Measurements from ENCODE around the gene ETNK2. TPM values are rescaled to one million over a fixed set of nuclear protein-coding genes. Genes with fewer than 3 reads are reported as not detected.
A peak's percentile ranks its signal among the peaks of the same experiment; 100 is the strongest.

The ETNK2 gene, protein sequence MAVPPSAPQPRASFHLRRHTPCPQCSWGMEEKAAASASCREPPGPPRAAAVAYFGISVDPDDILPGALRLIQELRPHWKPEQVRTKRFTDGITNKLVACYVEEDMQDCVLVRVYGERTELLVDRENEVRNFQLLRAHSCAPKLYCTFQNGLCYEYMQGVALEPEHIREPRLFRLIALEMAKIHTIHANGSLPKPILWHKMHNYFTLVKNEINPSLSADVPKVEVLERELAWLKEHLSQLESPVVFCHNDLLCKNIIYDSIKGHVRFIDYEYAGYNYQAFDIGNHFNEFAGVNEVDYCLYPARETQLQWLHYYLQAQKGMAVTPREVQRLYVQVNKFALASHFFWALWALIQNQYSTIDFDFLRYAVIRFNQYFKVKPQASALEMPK
- 5.0 and 8.2 TPM in 2 replicates for polyA plus RNA-seq (2014; cell fraction: cytosol; rRNA removed)
- polyA plus RNA-seq (2014; cell fraction: nucleus; rRNA removed), result 2.3 and 2.7 TPM in 2 replicates

GRCh38 chr1:204151552-204152309 lies at the start of gene ETNK2:
ETNK2 (minus strand) TSS chr1:204152044; CDS start chr1:204151852, 192 bp downstream.
- DNase-seq (ENCODE audit: low spot score), result peak; percentile 30

GRCh38 chr1:204201348-204202040 lies 49.6 kb upstream of the ETNK2 start:
- DNase-seq (ENCODE audit: low spot score), result no peak

- no peak for DNase-seq (ENCODE audit: low spot score)
Measured at GRCh38 chr1:204199579-204199978, 47.7 kb upstream of the ETNK2 start.

GRCh38 chr1:204198348-204199340 lies 46.8 kb upstream of the ETNK2 start:
- DNase-seq (ENCODE audit: low spot score), result no peak

GRCh38 chr1:204197068-204197467 lies 45.2 kb upstream of the ETNK2 start:
- no peak for DNase-seq (ENCODE audit: low spot score)

DNA sequence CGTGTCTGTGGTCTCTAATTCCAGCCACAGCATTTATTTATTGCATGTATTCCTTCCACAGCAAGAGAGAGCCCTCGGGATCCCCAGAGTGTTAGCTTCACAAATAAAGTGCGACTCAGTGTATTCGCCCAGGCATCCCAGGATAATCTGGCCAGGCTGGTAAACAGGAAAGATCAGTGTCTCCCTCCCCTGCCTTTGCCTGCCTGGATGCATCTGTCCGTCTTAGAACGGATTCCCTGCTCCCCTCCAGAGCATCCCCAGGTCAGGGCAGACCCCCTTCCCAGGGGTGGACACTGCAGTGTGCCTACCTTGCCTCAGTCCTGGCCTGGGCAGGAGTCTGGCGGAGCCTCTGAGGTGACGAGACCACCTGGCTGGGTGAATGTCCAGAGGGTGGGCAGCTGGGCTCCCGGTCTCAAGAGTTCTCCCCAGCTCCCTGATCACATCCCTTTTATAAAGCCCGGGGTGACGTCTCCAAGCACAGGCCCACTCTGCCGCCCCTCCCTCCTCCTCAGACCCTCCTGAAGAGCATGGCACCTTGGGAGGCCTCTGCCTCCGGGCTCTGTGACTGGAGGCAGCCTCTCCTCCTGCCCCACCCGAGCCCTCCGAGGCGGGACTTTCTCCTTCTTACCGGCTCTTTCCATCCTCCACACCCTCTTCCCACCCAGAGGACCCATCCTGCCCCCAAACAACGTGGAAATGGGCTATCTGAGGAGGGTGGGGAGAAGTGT lies 44.4 kb upstream of the ETNK2 start, which contains the start of gene KISS1:
Gene KISS1 (minus strand): TSS at position 424 of the 728 bp plus-strand sequence. CDS start 3,615 bp downstream, outside the sequence.
- no peak for DNase-seq (ENCODE audit: low spot score)

- DNase-seq (ENCODE audit: low spot score), result no peak
Measured at GRCh38 chr1:204194771-204195170, 42.9 kb upstream of the ETNK2 start.

- no peak for DNase-seq (ENCODE audit: low spot score)
Measured at GRCh38 chr1:204194080-204194479, 42.2 kb upstream of the ETNK2 start.

GRCh38 chr1:204192589-204193352 lies 40.9 kb upstream of the ETNK2 start:
- no peak for DNase-seq (ENCODE audit: low spot score)

DNA sequence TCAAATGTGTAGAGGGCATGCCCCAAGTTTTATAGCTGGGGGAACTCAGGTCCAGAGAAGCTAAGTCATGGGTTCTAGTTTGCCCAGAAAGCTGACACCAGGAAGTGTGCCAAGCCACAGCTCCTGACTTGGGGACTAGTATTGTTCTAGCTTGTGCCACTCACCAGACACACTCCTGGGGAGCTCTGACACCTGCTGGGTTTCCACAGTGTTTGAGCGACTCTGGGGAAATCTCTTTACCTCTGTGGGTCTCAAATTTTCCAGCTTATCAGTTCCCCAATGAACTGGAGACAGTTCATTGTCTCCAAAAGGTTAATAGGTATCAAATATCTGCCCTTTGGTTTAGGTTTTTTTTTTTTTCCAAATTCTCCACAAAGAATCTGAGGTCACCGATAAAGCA lies 40.2 kb upstream of the ETNK2 start:
- no peak for DNase-seq (ENCODE audit: low spot score)

DNA sequence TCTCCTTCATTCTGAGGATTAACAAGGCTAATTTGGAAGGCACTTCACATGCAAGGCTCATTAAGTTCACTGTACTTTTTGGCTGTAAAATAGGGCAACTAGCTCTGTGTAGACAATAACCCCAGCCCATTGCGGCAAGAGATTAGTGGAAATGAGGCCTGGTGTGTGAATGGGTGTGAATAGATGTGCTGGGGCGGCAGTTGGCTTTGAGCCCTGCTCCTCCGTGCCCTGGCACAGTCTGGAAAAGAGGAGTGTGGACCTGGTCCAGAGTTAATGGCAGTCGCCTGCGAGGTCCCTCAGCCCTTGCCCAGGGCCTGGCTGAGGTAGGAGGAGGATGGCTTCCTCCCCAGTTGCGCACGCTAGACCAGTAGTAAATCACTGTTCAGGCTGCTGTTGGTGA lies 39.6 kb upstream of the ETNK2 start:
- DNase-seq (ENCODE audit: low spot score), result no peak

- no peak for DNase-seq (ENCODE audit: low spot score)
Measured at GRCh38 chr1:204190212-204191211, 38.7 kb upstream of the ETNK2 start.

DNA sequence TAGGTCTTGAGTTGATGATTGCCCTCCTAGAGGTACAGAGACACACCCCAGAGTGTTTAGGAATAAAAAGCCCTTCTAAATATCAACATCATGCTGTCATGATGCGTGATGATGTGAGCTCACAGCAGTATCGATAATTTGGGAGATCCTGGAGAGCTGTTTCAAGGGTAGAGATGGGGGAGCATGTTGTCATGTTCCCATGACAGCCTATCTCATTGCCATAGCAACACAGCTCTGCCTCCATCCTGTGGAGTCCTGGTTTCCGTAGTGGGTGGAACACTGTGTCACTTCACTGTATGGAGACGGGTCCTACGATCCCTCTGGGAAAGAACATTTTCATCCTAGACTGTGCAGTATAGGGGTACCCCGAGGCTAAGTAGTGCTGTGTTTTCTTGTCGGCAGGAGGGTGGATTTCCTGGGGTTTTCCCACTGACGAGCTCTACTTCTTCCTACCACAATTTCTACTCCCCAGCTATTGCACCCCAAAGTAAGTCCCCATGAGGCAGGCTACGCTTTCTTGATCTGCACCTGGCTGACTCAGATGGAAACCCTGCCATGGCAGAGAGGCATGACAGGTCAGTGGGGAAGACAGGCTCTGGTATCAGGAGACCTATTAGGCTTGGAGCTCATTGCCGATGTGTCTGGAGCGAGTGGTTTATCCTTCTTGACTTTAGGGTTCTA lies 37.3 kb upstream of the ETNK2 start:
- DNase-seq (ENCODE audit: low spot score), result no peak

GRCh38 chr1:204186597-204186996 lies 34.8 kb upstream of the ETNK2 start:
- DNase-seq (ENCODE audit: low spot score), result no peak

DNA sequence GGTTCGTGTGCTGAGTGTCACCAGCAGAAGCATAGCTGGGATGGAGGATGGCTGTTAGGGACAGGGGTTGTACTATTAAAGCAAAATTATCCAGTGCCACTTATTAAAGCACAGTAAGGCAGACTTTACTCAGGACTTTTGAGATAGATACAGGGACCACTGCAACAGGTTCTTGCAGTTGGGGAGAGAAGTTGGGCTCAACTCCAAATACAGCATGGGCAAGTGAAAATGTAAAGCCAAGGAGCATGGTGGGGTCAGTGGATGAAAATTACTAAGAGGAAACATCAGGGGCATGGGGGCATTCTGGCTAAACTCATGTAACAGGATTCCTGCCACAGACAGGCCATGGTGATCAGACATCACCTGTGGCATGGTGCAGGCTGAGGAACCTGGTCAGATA lies 29.3 kb upstream of the ETNK2 start:
- DNase-seq (ENCODE audit: low spot score), result no peak

- DNase-seq (ENCODE audit: low spot score), result no peak
Measured at GRCh38 chr1:204180133-204180532, 28.3 kb upstream of the ETNK2 start.
